Measurements from ENCODE around the gene PTPN1.

The PTPN1 gene

DNA sequence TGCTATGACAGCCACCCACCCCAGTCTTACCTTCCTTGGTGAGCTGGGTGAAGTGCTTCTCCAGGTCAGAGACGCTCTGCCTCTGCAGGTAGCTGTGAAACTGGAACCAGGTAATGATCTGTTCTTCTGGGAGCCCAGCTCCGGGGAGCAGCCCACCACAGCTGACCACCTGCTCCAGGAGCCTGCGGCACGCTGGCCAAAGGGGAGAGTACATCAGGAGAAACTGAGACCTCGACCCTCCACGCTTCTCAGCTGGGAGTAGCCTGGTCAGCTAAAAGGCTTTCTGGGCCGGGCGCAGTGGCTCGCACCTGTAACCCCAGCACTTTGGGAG lies 82.8 kb downstream of the PTPN1 start:
- Histone ChIP-seq H3K9me3 (no peaks in the 10 kb centered on the region), H3K4me1 (peaks cover 5% of the 10 kb centered on the region; the same call in 1 of the 2 replicates), H3K4me3 (ENCODE audit: low read depth, low read length) (no peak overlapping the region), H3K36me3 (0 out of 2 replicates have a peak, but pooled peaks cover 1% of the 10 kb centered on the region), H3K27me3 (no peaks in the 10 kb centered on the region)
- no peak for DNase-seq
- TF ChIP-seq, protein P1, sequence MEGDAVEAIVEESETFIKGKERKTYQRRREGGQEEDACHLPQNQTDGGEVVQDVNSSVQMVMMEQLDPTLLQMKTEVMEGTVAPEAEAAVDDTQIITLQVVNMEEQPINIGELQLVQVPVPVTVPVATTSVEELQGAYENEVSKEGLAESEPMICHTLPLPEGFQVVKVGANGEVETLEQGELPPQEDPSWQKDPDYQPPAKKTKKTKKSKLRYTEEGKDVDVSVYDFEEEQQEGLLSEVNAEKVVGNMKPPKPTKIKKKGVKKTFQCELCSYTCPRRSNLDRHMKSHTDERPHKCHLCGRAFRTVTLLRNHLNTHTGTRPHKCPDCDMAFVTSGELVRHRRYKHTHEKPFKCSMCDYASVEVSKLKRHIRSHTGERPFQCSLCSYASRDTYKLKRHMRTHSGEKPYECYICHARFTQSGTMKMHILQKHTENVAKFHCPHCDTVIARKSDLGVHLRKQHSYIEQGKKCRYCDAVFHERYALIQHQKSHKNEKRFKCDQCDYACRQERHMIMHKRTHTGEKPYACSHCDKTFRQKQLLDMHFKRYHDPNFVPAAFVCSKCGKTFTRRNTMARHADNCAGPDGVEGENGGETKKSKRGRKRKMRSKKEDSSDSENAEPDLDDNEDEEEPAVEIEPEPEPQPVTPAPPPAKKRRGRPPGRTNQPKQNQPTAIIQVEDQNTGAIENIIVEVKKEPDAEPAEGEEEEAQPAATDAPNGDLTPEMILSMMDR (IDR thresholded peaks at IDR 0.05; ENCODE audit: low read depth, low read length) = no peak

DNA sequence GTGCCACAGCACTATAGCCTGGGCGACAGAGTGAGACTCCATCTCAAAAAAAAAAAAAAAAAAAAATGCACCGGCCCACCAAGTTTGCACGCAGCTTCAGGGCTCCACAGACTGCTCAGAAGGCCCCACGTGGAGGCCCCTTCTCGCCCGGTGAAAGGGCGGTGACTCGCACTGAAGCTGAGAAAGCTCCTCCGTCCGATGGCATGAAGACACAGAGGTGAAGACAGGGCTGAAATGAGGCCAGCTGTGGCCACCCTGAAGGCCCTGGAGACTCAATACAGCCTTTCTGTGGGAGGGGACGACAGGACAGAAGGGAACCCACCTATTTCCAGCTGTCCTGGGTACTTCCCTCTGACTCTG lies 84.0 kb downstream of the PTPN1 start:
- Histone ChIP-seq H3K27me3 (no peaks in the 10 kb centered on the region), H3K36me3 (no peaks in the 10 kb centered on the region), H3K4me3 (ENCODE audit: low read depth, low read length) (no peak overlapping the region), H3K9me3 (no peaks in the 10 kb centered on the region), H3K4me1 (peaks cover 5% of the 10 kb centered on the region; the same call in 1 of the 2 replicates)
- TF ChIP-seq, protein P1 (IDR thresholded peaks at IDR 0.05; ENCODE audit: low read depth, low read length) = no peak
- DNase-seq = no peak

DNA sequence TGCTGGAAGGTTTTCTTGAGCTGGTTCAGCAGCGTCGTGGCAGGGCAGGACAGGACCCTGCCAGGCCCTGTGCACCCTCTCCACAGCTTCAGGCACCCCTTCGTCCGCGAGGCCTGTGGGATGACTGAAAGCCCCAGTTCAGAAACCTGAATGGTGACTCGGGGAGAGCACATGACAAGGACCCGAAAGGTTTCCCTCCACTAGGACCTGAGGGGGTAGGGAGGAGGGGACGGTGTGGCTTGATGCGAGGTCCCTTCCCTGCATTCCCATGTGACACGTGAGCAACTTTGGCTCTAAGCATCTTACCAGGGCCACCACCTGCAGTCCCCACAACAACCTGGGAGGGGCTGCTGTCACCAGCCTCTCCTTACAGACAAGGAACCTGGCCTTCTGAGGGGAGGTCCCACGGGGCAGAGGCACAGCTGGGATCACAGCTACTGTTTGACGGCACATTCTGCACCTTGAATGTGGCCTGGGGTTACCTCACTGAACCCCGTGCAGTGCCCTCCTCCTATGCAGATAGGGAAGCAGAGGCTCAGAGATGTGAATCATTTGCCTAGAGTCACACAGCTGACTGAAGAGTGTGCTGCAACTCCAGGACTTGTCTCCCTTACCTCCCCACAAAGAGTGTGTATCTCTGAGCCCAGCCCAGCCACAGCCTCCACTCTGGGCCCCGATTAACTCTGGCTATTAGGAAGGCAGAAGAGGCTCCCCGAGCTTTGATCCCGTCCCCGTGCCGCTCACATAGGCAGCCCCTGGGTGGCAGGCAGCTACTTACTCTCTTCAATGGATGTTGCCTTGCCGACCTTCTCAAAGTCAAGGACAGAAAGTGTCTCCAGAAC lies 84.6 kb downstream of the PTPN1 start:
- Histone ChIP-seq H3K27me3 (no peaks in the 10 kb centered on the region), H3K36me3 (no peaks in the 10 kb centered on the region), H3K4me3 (ENCODE audit: low read depth, low read length) (no peak overlapping the region), H3K4me1 (peaks cover 5% of the 10 kb centered on the region; the same call in 1 of the 2 replicates), H3K9me3 (no peaks in the 10 kb centered on the region)
- TF ChIP-seq, protein P1 (IDR thresholded peaks at IDR 0.05; ENCODE audit: low read depth, low read length) = no peak
- no peak for DNase-seq

DNA sequence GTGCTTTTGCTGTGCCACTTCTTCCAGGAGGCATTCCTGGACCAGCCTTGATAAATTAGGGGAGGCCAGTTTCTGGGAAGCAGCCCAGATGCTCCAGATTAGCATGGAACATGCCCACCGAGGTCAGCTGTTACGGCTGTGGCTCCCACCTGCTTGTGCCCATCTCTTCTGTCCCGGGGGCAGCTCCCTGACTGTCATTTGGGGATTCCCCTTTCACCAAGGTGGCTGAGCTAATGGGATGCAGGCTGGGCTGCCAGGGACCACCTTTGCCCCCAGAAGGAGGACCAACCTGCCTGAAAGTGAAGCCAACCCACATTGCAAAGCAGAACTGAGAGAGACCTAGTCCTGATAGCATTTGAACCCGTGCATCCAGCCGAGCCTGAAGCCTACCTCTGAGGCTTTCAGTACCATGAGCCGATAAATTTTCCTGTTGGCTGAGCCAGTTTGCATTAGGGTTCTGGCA lies 85.3 kb downstream of the PTPN1 start:
- Histone ChIP-seq H3K36me3 (no peaks in the 10 kb centered on the region), H3K27me3 (no peaks in the 10 kb centered on the region), H3K4me3 (ENCODE audit: low read depth, low read length) (no peak overlapping the region), H3K4me1 (peaks cover 5% of the 10 kb centered on the region; the same call in 1 of the 2 replicates), H3K9me3 (no peaks in the 10 kb centered on the region)
- TF ChIP-seq, protein P1 (IDR thresholded peaks at IDR 0.05; ENCODE audit: low read depth, low read length) = no peak
- DNase-seq = no peak

DNA sequence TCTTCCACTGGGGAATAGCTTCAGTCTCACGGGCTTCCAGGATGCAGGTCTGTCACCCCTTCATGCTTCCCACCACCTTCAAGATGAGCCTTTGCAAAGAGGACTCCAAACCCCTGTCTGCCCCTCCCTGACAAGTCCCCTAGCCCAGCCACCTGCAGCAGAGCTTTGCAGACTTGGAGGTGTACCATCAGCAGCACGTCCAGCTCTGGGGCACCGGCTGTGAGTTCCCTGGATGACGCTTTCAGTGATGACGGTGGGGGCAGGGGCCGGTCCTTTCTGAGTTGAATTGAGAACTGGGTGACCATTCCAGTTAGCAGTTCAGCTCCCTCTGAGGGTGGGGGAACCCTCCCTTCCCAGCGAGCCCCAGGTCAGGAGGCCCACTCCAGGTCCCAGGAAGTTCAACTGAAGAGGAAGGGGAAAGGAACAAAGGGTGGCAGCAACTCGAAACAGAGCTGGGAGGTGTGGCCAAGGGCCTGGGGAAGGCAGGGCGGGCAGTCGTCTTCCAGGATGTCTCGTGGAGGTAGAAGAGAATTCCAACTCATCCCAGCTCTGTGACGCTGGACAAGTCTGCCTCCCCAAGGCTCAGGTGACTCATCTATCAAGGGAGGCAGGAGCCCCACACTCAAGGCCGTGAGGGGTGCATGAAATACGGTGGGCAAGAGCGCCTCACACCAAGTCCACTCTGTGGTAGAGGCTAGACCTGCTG lies 86.0 kb downstream of the PTPN1 start:
- TF ChIP-seq, protein P1 (IDR thresholded peaks at IDR 0.05; ENCODE audit: low read depth, low read length) = no peak
- no peak overlapping the region for H3K4me3 ChIP-seq (ENCODE audit: low read depth, low read length)
- no peaks in the 10 kb centered on the region for H3K27me3 ChIP-seq
- H3K9me3 ChIP-seq = no peaks in the 10 kb centered on the region
- H3K36me3 ChIP-seq = no peaks in the 10 kb centered on the region
- DNase-seq = no peak
- H3K4me1 ChIP-seq = peaks cover 5% of the 10 kb centered on the region; the same call in 1 of the 2 replicates

DNA sequence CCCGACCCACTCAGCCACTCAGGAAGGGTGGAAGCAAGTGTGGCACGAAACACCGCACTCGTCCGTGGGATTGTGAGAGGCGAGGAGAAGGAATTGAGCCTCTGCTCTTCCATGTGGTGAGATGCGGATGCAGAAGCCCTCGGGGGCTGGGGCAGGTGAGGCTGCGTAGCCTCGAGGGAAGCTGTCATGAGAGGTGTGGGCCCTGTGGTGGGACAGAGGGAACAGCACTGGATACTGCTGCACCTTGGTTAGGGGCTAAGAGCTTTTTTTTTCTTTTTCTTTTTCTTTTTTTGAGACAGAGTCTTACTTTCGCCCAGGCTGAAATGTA lies 86.5 kb downstream of the PTPN1 start:
- Histone ChIP-seq H3K36me3 (no peaks in the 10 kb centered on the region), H3K4me3 (ENCODE audit: low read depth, low read length) (no peak overlapping the region), H3K27me3 (no peaks in the 10 kb centered on the region), H3K4me1 (peaks cover 5% of the 10 kb centered on the region; the same call in 1 of the 2 replicates), H3K9me3 (no peaks in the 10 kb centered on the region)
- TF ChIP-seq, protein P1 (IDR thresholded peaks at IDR 0.05; ENCODE audit: low read depth, low read length) = no peak
- DNase-seq = no peak
